ENCODE data around the gene PFKFB2. TPM values are rescaled to one million over a fixed set of nuclear protein-coding genes. Genes with fewer than 3 reads are reported as not detected.

PFKFB2 gene
- total and polyA plus RNA-seq, 2 donors (not counting 1 experiment from before 2014, with no cell fraction given) = 6.5 to 18.2 TPM

DNA sequence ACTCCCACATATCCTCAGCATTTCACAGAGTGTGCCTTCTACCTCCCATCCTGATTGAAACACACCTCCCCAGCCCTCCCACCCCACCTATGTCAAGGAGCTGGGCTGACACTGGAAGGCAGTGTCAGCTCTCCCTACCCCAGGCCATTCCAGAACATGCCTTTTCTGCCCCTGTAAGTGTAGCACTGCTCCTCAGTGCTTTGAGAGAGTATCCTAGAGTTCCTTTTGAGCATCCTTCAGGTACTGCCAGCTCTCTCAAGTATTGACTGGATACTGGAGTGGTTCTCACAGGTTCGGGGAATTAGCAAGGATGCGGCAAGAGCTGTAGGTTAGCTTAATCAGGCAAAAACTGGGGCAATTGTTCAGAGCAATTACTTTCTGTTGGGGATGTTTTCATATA is 42.3 kb upstream of the PFKFB2 start:
- Histone ChIP-seq H3K4me3 (ENCODE audit: control extremely low read depth in 1 of 5, extremely low read depth in 1 of 5, insufficient read depth in 1 of 5, low read depth in 2 of 5, low read length in 4 of 5) (no peak overlapping the region), H3K4me1 (ENCODE audit: control insufficient read depth in 2 of 2, insufficient read depth in 2 of 2, low read length in 2 of 2) (no peaks in the 10 kb centered on the region), H2AFZ (ENCODE audit: insufficient read depth, low read depth, low read length, poor library complexity, severe bottlenecking) (no peak overlapping the region), H3K4me2 (replicated peaks; ENCODE audit: low read depth, low read length, poor library complexity, severe bottlenecking) (no peak overlapping the region), H3K27ac (ENCODE audit: low read length in 2 of 2) (no peak overlapping the region), H3K36me3 (replicated peaks in 1 of 2; ENCODE audit: control extremely low read depth in 1 of 2, control insufficient read depth in 1 of 2, extremely low read depth in 1 of 2, insufficient read depth in 2 of 2, low read length in 1 of 2) (no peaks in the 10 kb centered on the region), H4K20me1 (ENCODE audit: control insufficient read depth, insufficient read depth, low read length, poor library complexity, severe bottlenecking) (no peaks in the 10 kb centered on the region), H3K27me3 (replicated peaks in 1 of 4; ENCODE audit: control extremely low read depth in 1 of 4, control insufficient read depth in 3 of 4, insufficient read depth in 4 of 4, low read length in 3 of 4) (peaks cover 0 to 23% (median 8%) of the 10 kb centered on the region in 4 experiments), H3K9me3 (ENCODE audit: control extremely low read depth in 1 of 3, control insufficient read depth in 2 of 3, insufficient read depth in 1 of 3, low read length in 2 of 3) (no peaks in the 10 kb centered on the region), H3K9ac (ENCODE audit: low read length) (no peak overlapping the region), H3K79me2 (ENCODE audit: control insufficient read depth, insufficient read depth, low read length) (no peaks in the 10 kb centered on the region)
- ATAC-seq (ENCODE audit: low read depth) = no peak
- H3K27ac Mint-ChIP-seq = no peak overlapping the region
- CTCF ChIA-PET = interaction anchor here (1.3 kb wide), 1 partner anchor 98 kb away, joined by 3 read pairs; no protein-coding TSS in a partner anchor
- DNase-seq = no peak
- H3K4me1 Mint-ChIP-seq = no peaks in the 10 kb centered on the region
- POLR2A ChIA-PET = no interaction called here
- intact Hi-C loops (cut with micrococcal nuclease) = no loop called here
- WGBS (ENCODE audit: insufficient coverage) = 94% methylated on average over 2 of the region's 2 CpGs
- peaks cover 52% of the 10 kb centered on the region for H3K27me3 Mint-ChIP-seq
- TF ChIP-seq, protein P1, sequence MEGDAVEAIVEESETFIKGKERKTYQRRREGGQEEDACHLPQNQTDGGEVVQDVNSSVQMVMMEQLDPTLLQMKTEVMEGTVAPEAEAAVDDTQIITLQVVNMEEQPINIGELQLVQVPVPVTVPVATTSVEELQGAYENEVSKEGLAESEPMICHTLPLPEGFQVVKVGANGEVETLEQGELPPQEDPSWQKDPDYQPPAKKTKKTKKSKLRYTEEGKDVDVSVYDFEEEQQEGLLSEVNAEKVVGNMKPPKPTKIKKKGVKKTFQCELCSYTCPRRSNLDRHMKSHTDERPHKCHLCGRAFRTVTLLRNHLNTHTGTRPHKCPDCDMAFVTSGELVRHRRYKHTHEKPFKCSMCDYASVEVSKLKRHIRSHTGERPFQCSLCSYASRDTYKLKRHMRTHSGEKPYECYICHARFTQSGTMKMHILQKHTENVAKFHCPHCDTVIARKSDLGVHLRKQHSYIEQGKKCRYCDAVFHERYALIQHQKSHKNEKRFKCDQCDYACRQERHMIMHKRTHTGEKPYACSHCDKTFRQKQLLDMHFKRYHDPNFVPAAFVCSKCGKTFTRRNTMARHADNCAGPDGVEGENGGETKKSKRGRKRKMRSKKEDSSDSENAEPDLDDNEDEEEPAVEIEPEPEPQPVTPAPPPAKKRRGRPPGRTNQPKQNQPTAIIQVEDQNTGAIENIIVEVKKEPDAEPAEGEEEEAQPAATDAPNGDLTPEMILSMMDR (IDR thresholded peaks at IDR 0.05) = no peak
- no peak for TF ChIP-seq EZH2 (IDR thresholded peaks at IDR 0.05; ENCODE audit: borderline replicate concordance, insufficient read depth, low read depth, low read length, poor library complexity, severe bottlenecking)
- H3K9me3 Mint-ChIP-seq (ENCODE audit: insufficient read depth) = no peaks in the 10 kb centered on the region
- H3K4me3 Mint-ChIP-seq = no peak overlapping the region

DNA sequence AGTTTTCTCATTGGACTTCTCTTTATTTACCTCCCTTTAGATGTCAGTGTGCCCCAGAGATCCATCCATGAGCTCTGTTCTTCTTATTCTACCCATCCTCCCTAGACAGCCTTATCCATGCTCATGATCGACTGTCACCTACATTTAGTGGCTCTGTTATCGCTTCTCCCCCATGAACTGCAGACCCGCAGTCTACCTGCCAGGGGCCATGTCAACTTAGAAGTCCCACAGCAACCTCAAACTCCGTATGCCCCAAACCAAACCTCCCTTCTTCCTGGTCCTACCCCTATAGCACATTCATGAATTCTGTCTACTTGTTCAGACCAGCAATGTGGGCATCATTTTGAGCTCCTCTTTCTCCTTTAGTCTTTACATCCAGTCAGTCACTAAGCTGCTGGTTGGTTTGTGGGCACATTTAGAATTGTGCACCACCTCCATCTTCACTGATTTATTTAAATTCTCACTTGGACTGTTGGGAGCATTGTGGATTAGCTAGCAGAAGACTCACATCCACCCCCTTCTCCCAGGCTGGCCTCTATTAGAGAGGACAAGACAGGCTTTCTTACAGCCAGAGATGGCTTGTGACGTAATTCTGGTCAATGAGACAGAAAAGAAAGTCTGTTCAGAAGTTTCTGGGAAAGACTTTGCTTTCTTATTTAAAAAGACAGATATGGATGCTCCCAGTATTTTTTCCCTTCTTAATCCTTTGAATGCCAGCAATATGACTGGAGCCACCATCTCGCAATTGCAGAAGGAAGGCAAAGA is 39.6 kb upstream of the PFKFB2 start:
- CTCF ChIA-PET = interaction anchor here (3.1 kb wide), 1 partner anchor 10 kb away, joined by 21 read pairs; no protein-coding TSS in a partner anchor
- Mint-ChIP-seq H3K4me3 (no peak overlapping the region), H3K27me3 (peaks cover 58% of the 10 kb centered on the region), H3K4me1 (no peaks in the 10 kb centered on the region), H3K9me3 (ENCODE audit: insufficient read depth) (no peaks in the 10 kb centered on the region), H3K27ac (no peak overlapping the region)
- peaks cover 0 to 15% (median 8%) of the 10 kb centered on the region in 4 experiments for H3K27me3 ChIP-seq (replicated peaks in 1 of 4; ENCODE audit: control extremely low read depth in 1 of 4, control insufficient read depth in 3 of 4, insufficient read depth in 4 of 4, low read length in 3 of 4)
- TF ChIP-seq, protein P1 (IDR thresholded peaks at IDR 0.05) = no peak
- TF ChIP-seq EZH2 (IDR thresholded peaks at IDR 0.05; ENCODE audit: borderline replicate concordance, insufficient read depth, low read depth, low read length, poor library complexity, severe bottlenecking) = no peak
- WGBS (ENCODE audit: insufficient coverage) = 81% methylated on average over 4 of the region's 6 CpGs
- H3K9me3 ChIP-seq (ENCODE audit: control extremely low read depth in 1 of 3, control insufficient read depth in 2 of 3, insufficient read depth in 1 of 3, low read length in 2 of 3) = no peaks in the 10 kb centered on the region
- intact Hi-C loops (cut with micrococcal nuclease) = no loop called here
- no peaks in the 10 kb centered on the region for H3K79me2 ChIP-seq (ENCODE audit: control insufficient read depth, insufficient read depth, low read length)
- H3K4me2 ChIP-seq (replicated peaks; ENCODE audit: low read depth, low read length, poor library complexity, severe bottlenecking) = no peak overlapping the region
- no peak overlapping the region for H3K27ac ChIP-seq (ENCODE audit: low read length in 2 of 2)
- ATAC-seq (ENCODE audit: low read depth) = no peak
- H3K4me3 ChIP-seq (ENCODE audit: control extremely low read depth in 1 of 5, extremely low read depth in 1 of 5, insufficient read depth in 1 of 5, low read depth in 2 of 5, low read length in 4 of 5) = no peak overlapping the region
- DNase-seq = no peak
- no peak overlapping the region for H2AFZ ChIP-seq (ENCODE audit: insufficient read depth, low read depth, low read length, poor library complexity, severe bottlenecking)
- POLR2A ChIA-PET = no interaction called here
- H3K4me1 ChIP-seq (ENCODE audit: control insufficient read depth in 2 of 2, insufficient read depth in 2 of 2, low read length in 2 of 2) = no peaks in the 10 kb centered on the region
- no peak overlapping the region for H3K9ac ChIP-seq (ENCODE audit: low read length)
- no peaks in the 10 kb centered on the region for H3K36me3 ChIP-seq (replicated peaks in 1 of 2; ENCODE audit: control extremely low read depth in 1 of 2, control insufficient read depth in 1 of 2, extremely low read depth in 1 of 2, insufficient read depth in 2 of 2, low read length in 1 of 2)
- H4K20me1 ChIP-seq (ENCODE audit: control insufficient read depth, insufficient read depth, low read length, poor library complexity, severe bottlenecking) = no peaks in the 10 kb centered on the region

Data from B cell (primary cell).